K562 treated with DMSO at 1 percent for 24 hours (cell line): ENCODE data around the gene DPH3. TPM values are rescaled to one million over a fixed set of nuclear protein-coding genes. Genes with fewer than 3 reads are reported as not detected.

Experiments
- total RNA-seq: library from RNA; unstranded; fragments of 300-600 nt; gene quantifications from 2 replicates; pipeline ENCODE4 v1.2.3, GENCODE V29; 2022; ENCODE audit warnings: low read depth; ENCODE audit not compliant: insufficient read depth

DPH3 gene
- 16.8 and 17.0 TPM in 2 replicates for total RNA-seq

GRCh38 chr3:16264708-16265454 lies at the start of gene DPH3, which contains the start of gene OXNAD1:
Gene DPH3 (minus strand): TSS chr3:16264943. CDS start chr3:16264876, 67 bp downstream.
Gene OXNAD1 (plus strand): TSS chr3:16265212. CDS start chr3:16270953, 5,741 bp downstream.

Other genes with a start within 250 kb of the DPH3 start
- not detected in 2 replicates for gene GALNT15, start 90.3 kb downstream of the DPH3 start, total RNA-seq
- 16.1 and 18.3 TPM in 2 replicates for gene OXNAD1, start 269 bp upstream of the DPH3 start, total RNA-seq
- 0.37 TPM in 1 of 2 replicates, not detected in the other for gene RFTN1, start 248.8 kb upstream of the DPH3 start, total RNA-seq